Measurements from ENCODE around the gene NRL.

NRL gene

GRCh38 chr14:24075485-24076301, 39.1 kb downstream of the NRL start:
- DNase-seq (ENCODE audit: low read depth): no peak

GRCh38 chr14:24074625-24075484, 39.9 kb downstream of the NRL start:
- DNase-seq (ENCODE audit: low read depth): no peak
- TF ChIP-seq CTCF (conservative IDR thresholded peaks at IDR 0.05; ENCODE audit: low read length): no peak
- no peak overlapping the region for H3K4me3 ChIP-seq (ENCODE audit: low read length)

More at GRCh38 chr14:24075485-24076301, 39.1 kb downstream of the NRL start:
- H3K4me3 ChIP-seq (ENCODE audit: low read length): no peak overlapping the region
- TF ChIP-seq CTCF (conservative IDR thresholded peaks at IDR 0.05; ENCODE audit: low read length): no peak

- H3K4me3 ChIP-seq (ENCODE audit: low read length): no peak overlapping the region
- no peak for TF ChIP-seq CTCF (conservative IDR thresholded peaks at IDR 0.05; ENCODE audit: low read length)
- no peak for DNase-seq (ENCODE audit: low read depth)
Observed at GRCh38 chr14:24072881-24073877, 41.6 kb downstream of the NRL start.

GRCh38 chr14:24072436-24072835, 42.3 kb downstream of the NRL start:
- TF ChIP-seq CTCF (conservative IDR thresholded peaks at IDR 0.05; ENCODE audit: low read length): no peak
- DNase-seq (ENCODE audit: low read depth): no peak
- H3K4me3 ChIP-seq (ENCODE audit: low read length): no peak overlapping the region

GRCh38 chr14:24071836-24072430, 42.8 kb downstream of the NRL start:
- no peak for TF ChIP-seq CTCF (conservative IDR thresholded peaks at IDR 0.05; ENCODE audit: low read length)
- DNase-seq (ENCODE audit: low read depth): no peak

GRCh38 chr14:24071144-24071697, 43.5 kb downstream of the NRL start, which contains the start of gene CPNE6:
TSS of gene CPNE6 (plus strand) at chr14:24071562. CDS start at chr14:24072937, 1,375 bp downstream.
- H3K4me3 ChIP-seq (ENCODE audit: low read length): no peak within 1 kb of the TSS
- no peak for TF ChIP-seq CTCF (conservative IDR thresholded peaks at IDR 0.05; ENCODE audit: low read length)
- no peak for DNase-seq (ENCODE audit: low read depth)

More at GRCh38 chr14:24071836-24072430, 42.8 kb downstream of the NRL start:
- H3K4me3 ChIP-seq (ENCODE audit: low read length): no peak overlapping the region
